ENCODE measurements around the gene NDFIP2. TPM values are rescaled to one million over a fixed set of nuclear protein-coding genes. Genes with fewer than 3 reads are reported as not detected.
"Not testable (repeated sequence)": the region's sequence is repeated elsewhere in the genome, so short reads cannot be mapped to it uniquely, and the experiment has no call there.

The NDFIP2 gene
- total RNA-seq, 1 experiment from 2014 or later = 26.9 TPM

DNA sequence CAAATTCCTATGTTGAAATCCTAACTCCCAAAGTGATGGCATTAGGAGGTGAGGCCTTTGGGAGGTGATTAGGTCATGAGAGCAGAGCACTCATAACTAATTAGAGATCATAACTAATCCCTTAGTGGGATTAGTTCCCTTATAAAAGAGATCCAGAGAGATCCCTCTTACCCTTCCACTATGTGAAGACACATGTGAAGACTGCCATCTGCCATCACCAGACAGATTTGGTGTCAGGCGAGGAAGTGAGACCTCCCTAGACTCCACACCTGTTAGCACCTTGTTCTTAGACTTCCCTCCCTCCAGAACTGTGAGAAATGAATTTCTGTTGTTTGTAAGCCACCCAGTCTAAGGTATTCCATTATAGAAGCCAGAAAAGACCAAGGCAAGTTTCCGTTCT lies 112.2 kb downstream of the NDFIP2 start:
- DNase-seq (ENCODE audit: low spot score) = no peak

GRCh38 chr13:79593641-79594275 lies 112.8 kb downstream of the NDFIP2 start:
- no peak for DNase-seq (ENCODE audit: low spot score)

GRCh38 chr13:79600146-79600545 lies 119.2 kb downstream of the NDFIP2 start:
- not testable (repeated sequence) for DNase-seq (ENCODE audit: low spot score)

DNA sequence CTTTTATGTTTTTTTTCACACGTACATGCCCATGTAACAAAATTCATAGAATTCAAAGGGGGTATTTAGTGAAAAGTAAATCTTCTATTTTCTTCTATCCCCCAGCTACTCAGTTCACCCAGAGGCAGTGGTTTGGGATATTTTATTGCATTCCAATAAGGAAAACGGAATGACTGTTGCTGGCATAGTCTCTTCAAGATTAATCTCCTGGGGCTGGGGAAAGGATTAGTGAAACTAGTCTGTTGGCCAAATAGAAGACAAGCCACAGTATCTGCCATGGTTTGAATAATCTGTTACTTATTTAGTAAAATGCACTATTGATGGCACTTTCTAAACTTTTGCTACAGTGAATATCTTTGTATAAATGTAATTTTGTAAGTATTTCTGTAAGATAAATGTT lies 122.0 kb downstream of the NDFIP2 start:
- no peak for DNase-seq (ENCODE audit: low spot score)

DNA sequence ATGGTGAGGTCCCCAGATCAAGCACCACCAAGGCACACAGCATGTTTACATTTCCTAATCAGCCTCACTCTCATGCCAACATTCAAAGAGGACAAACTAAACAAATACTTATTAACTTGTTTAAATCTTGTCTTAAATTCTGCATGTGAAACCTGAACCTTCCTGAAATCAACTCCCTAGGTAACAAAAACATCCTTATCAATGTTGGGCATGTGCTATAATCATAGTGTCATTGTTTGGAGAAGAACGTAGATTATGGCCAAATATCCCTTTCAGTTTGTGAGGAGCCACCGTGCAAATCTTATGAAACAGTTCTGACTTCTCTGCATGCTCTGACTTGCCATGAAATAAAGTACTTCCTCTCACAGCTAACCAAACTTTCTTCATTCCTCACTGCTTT lies 123.8 kb downstream of the NDFIP2 start:
- no peak for DNase-seq (ENCODE audit: low spot score)

Other genes with a start within 250 kb of the NDFIP2 start
- 17.0 and 20.8 TPM in 2 replicates for gene RBM26, start 74.9 kb upstream of the NDFIP2 start, total RNA-seq (2014; rRNA removed; shearing (Covaris generic))

All from HT-29 (cell line).